K562 (cell line): ENCODE measurements around the gene HOXB8. TPM values are rescaled to one million over a fixed set of nuclear protein-coding genes. Genes with fewer than 3 reads are reported as not detected.
A peak's percentile ranks its signal among the peaks of the same experiment; 100 is the strongest.

Experiments used
- ATAC-seq: fragments of 200-7000 bp; cut with Tn5 transposase; 3 replicates; pipeline ENCODE4 v1.9.1; 2020; ENCODE audit warnings: moderate library complexity
- BruUV-seq: library from RNA; stranded (reverse); fragments of 400-500 nt; replicated peaks from 2 replicates; lab custom pipeline; 2021; lab: Mats Ljungman, UMichigan
- CTCF ChIA-PET: fragments of 300-600 bp; formaldehyde crosslinking; extraction: SDS; loops from one replicate; lab custom pipeline; 2021; ENCODE audit warnings: low intra/inter-chr PET ratio; lab: Yijun Ruan, JAX
- POLR2A ChIA-PET: fragments of 300-600, 350-650 bp; sonication (Branson Sonifier 250); formaldehyde crosslinking; extraction: SDS; loops from one replicate; lab custom pipeline; 2021; ENCODE audit warnings: antibody characterized with exemption, inconsistent platforms; lab: Yijun Ruan, JAX
- DNase-seq, 4 experiments: peaks; one replicate each; pipeline versions ENCODE4 v3.0.0 to v3.0.0-alpha.2; 2011 to 2018; ENCODE audit warnings: low spot score in 3 of 4, mixed read lengths in 3 of 4; ENCODE audit errors: extremely low read depth in 1 of 4
- FAIRE-seq: peaks from 2 replicates; lab custom pipeline; 2011; peaks lifted over from hg19 to GRCh38; lab: Jason Lieb, UNC
- H2AFZ ChIP-seq: 2 replicates; pipeline ENCODE4 v1.6.0; 2011; ENCODE audit warnings: low read depth, low read length, control low read depth, inconsistent platforms
- H3K27ac ChIP-seq: fragments of 200-600 bp; 3 replicates; pipeline ENCODE4 v1.8.0; 2011; ENCODE audit warnings: low read depth, mild to moderate bottlenecking, control low read depth, inconsistent platforms, low read length, moderate library complexity, mixed read lengths; ENCODE audit errors: extremely low read depth
- H3K27me3 ChIP-seq, 2 experiments: fragments of 300-600 bp in 1 of 2; 2 replicates in 1 of 2; 3 replicates in 1 of 2; pipeline versions ENCODE4 v1.6.0 to v1.8.0; 2011; ENCODE audit warnings: inconsistent platforms in 2 of 2, low read length in 2 of 2, mild to moderate bottlenecking in 1 of 2, mixed read lengths in 1 of 2, moderate library complexity in 1 of 2; ENCODE audit not compliant: control insufficient read depth in 2 of 2, insufficient read depth in 2 of 2
- H3K36me3 ChIP-seq: fragments of 300-600 bp; 3 replicates; pipeline ENCODE4 v1.8.0; 2011; ENCODE audit warnings: mild to moderate bottlenecking, low read length, inconsistent platforms; ENCODE audit not compliant: control insufficient read depth, insufficient read depth
- H3K4me1 ChIP-seq, 2 experiments: fragments of 200-600 bp in 1 of 2; replicated peaks in 1 of 2; 2 replicates in 1 of 2; 3 replicates in 1 of 2; pipeline versions ENCODE4 v1.5.1 to v1.8.0; 2011; ENCODE audit warnings: inconsistent platforms in 2 of 2, low read length in 2 of 2, mild to moderate bottlenecking in 1 of 2, mixed read lengths in 1 of 2, moderate library complexity in 1 of 2; ENCODE audit not compliant: control insufficient read depth in 2 of 2, insufficient read depth in 2 of 2
- H3K4me2 ChIP-seq: 2 replicates; pipeline ENCODE4 v1.6.1; 2011; ENCODE audit warnings: low read length, control low read depth, inconsistent platforms, mixed read lengths; ENCODE audit not compliant: insufficient read depth
- H3K4me3 ChIP-seq: fragments of 200-600 bp; sonication (generic), shearing (Covaris generic); 2 replicates; pipeline ENCODE4 v1.5.1; 2016; ENCODE audit warnings: control low read depth, inconsistent platforms
- H3K79me2 ChIP-seq: fragments of 200-600 bp; 3 replicates; pipeline ENCODE4 v1.8.0; 2011; ENCODE audit warnings: low read length, inconsistent platforms; ENCODE audit not compliant: control insufficient read depth, insufficient read depth
- H3K9ac ChIP-seq, 2 experiments: 2 replicates each; pipeline versions ENCODE4 v1.6.0 to v1.6.1; 2011; ENCODE audit warnings: low read depth in 2 of 2, low read length in 2 of 2, control low read depth in 1 of 2, inconsistent platforms in 1 of 2, mild to moderate bottlenecking in 1 of 2, mixed read lengths in 1 of 2; ENCODE audit not compliant: insufficient read depth in 1 of 2
- H3K9me1 ChIP-seq: one replicate; pipeline ENCODE4 v1.6.0; 2011; ENCODE audit warnings: inconsistent platforms, mild to moderate bottlenecking, low read length, moderate library complexity; ENCODE audit not compliant: control insufficient read depth, insufficient read depth
- H3K9me3 ChIP-seq: replicated peaks from 2 replicates; pipeline ENCODE4 v1.5.1; 2011; ENCODE audit warnings: low read depth, low read length, inconsistent platforms; ENCODE audit not compliant: control insufficient read depth, insufficient read depth
- H4K20me1 ChIP-seq: replicated peaks from 2 replicates; pipeline ENCODE4 v1.6.1; 2011; ENCODE audit warnings: low read length, inconsistent platforms, mixed read lengths; ENCODE audit not compliant: control insufficient read depth, insufficient read depth
- ATF3 ChIP-seq, 2 experiments: fragments of 450-650 bp in 1 of 2; sonication (generic) in 1 of 2; formaldehyde crosslinking in 1 of 2; IDR thresholded peaks in 1 of 2; conservative IDR thresholded peaks in 1 of 2; 2 replicates each; pipeline versions ENCODE4 v1.6.1 to v1.8.1; 2016 to 2023; ENCODE audit warnings: mild to moderate bottlenecking in 2 of 2, moderate library complexity in 2 of 2, inconsistent platforms in 1 of 2, missing genetic modification reagents in 1 of 2
- BCL6 ChIP-seq: fragments of 250-450 bp; sonication (Bioruptor Pico); IDR thresholded peaks from 2 replicates; pipeline ENCODE4 v1.4.0; 2020
- HBP1 ChIP-seq: fragments of 450-650 bp; formaldehyde crosslinking; IDR thresholded peaks from 2 replicates; pipeline ENCODE4 v1.4.0; 2022; ENCODE audit warnings: missing genetic modification characterization
- NRF1 ChIP-seq, 2 experiments: fragments of 450-650 bp; IDR thresholded peaks in 1 of 2; conservative IDR thresholded peaks in 1 of 2; 2 replicates each; pipeline ENCODE4 v1.6.1; 2014; ENCODE audit warnings: mild to moderate bottlenecking in 2 of 2
- POLR2AphosphoS5 ChIP-seq: IDR thresholded peaks from 2 replicates; pipeline ENCODE4 v1.6.1; 2011; ENCODE audit warnings: mild to moderate bottlenecking, low read depth, low read length, moderate library complexity; ENCODE audit not compliant: control insufficient read depth, insufficient read depth
- RBBP5 ChIP-seq: fragments of 200-600 bp; sonication (generic); IDR thresholded peaks from 2 replicates; pipeline ENCODE4 v1.6.1; 2012; ENCODE audit warnings: borderline replicate concordance, mild to moderate bottlenecking, low read length, control low read depth, inconsistent platforms; ENCODE audit not compliant: insufficient read depth, poor library complexity, severe bottlenecking
- RBFOX2 ChIP-seq: fragments of 200-400 bp; formaldehyde crosslinking; IDR thresholded peaks from 2 replicates; pipeline ENCODE4 v1.6.1; 2017; ENCODE audit warnings: low read depth, mild to moderate bottlenecking, low read length, moderate library complexity
- SIN3A ChIP-seq, 2 experiments: fragments of 150-350 bp in 1 of 2; IDR thresholded peaks; 2 replicates each; pipeline ENCODE4 v1.6.1; 2011 to 2016; ENCODE audit warnings: borderline replicate concordance in 2 of 2, low read depth in 2 of 2, low read length in 2 of 2, mild to moderate bottlenecking in 2 of 2, moderate library complexity in 2 of 2; ENCODE audit not compliant: control insufficient read depth in 1 of 2
- SREBF2 ChIP-seq: sonication (generic); formaldehyde crosslinking; IDR thresholded peaks from 2 replicates; pipeline ENCODE4 v1.4.0; 2020; ENCODE audit warnings: mild to moderate bottlenecking, missing genetic modification reagents
- SRSF3 ChIP-seq: fragments of 200-400 bp; formaldehyde crosslinking; IDR thresholded peaks from 2 replicates; pipeline ENCODE4 v1.6.1; 2016; ENCODE audit warnings: mild to moderate bottlenecking, low read length, moderate library complexity; ENCODE audit not compliant: insufficient read depth
- SUPT5H ChIP-seq: fragments of 450-650 bp; IDR thresholded peaks from 2 replicates; pipeline ENCODE4 v1.6.1; 2016
- TAF9B ChIP-seq: fragments of 450-650 bp; IDR thresholded peaks from 2 replicates; pipeline ENCODE4 v1.6.1; 2018; ENCODE audit warnings: mild to moderate bottlenecking; ENCODE audit not compliant: partially characterized antibody
- THRB ChIP-seq: fragments of 450-650 bp; formaldehyde crosslinking; conservative IDR thresholded peaks from 2 replicates; pipeline ENCODE4 v1.4.0; 2022; ENCODE audit warnings: mild to moderate bottlenecking, missing genetic modification characterization
- ZNF134 ChIP-seq: fragments of 250-450 bp; sonication (Bioruptor Pico); conservative IDR thresholded peaks from 2 replicates; pipeline ENCODE4 v1.4.0; 2020
- ZNF175 ChIP-seq: fragments of 200-800 bp; sonication (Bioruptor generic); IDR thresholded peaks from 2 replicates; pipeline ENCODE4 v1.6.1; 2016; ENCODE audit warnings: low read depth, mild to moderate bottlenecking, missing genetic modification characterization, missing compliant biosample characterization
- ZNF57 ChIP-seq: fragments of 450-650 bp; formaldehyde crosslinking; IDR thresholded peaks from 2 replicates; pipeline ENCODE4 v1.4.0; 2020; ENCODE audit warnings: mild to moderate bottlenecking, moderate library complexity
- ZNF717 ChIP-seq: fragments of 250-450 bp; sonication (Bioruptor Pico); IDR thresholded peaks from 2 replicates; pipeline ENCODE4 v1.5.0; 2021
- WGBS: fragments of 100-300 bp; shearing (Covaris generic); methylation state at CpG from one replicate; pipeline ENCODE4 v1.1.6; 2016; ENCODE audit warnings: low coverage, mixed read lengths; ENCODE audit not compliant: insufficient coverage; ENCODE audit errors: missing lambda C conversion rate; 5-methylcytosine and 5-hydroxymethylcytosine counted together
- in situ Hi-C: fragments of 300-500 bp; cut with MboI; formaldehyde crosslinking; loops from 4 replicates; pipeline ENCODE4 v1.15.0; 2018; ENCODE audit warnings: inconsistent platforms, mixed read lengths
- intact Hi-C: fragments of 100-400 bp; cut with micrococcal nuclease; formaldehyde crosslinking; loops from 2 replicates; pipeline ENCODE4 v1.14.2; 2022
- polyA plus RNA-seq, 8 experiments: library from polyadenylated mRNA; depleted of rRNA in 4 of 8; stranded (reverse) in 5 of 8; unstranded in 3 of 8; fragments of >200 nt; fragmentation: Nextera tagmentation in 2 of 8; fragmentation: Illumina TruSeq in 1 of 8; extraction: Ambion mirVana in 2 of 8; extraction: Trizol in 1 of 8; gene quantifications; 2 replicates each; pipeline versions ENCODE4 v1.2.1 to v1.2.3, GENCODE V29; 2011 to 2014; ENCODE audit warnings: inconsistent platforms in 1 of 8, missing spikeins in 1 of 8
- total RNA-seq, 7 experiments: library from RNA; depleted of rRNA in 6 of 7; stranded (reverse); fragments of >200 nt in 6 of 7; fragmentation: Illumina TruSeq in 2 of 7; extraction: Trizol in 2 of 7; gene quantifications; 2 replicates each; pipeline versions ENCODE4 v1.2.1 to v1.2.3, GENCODE V29; 2011 to 2021; ENCODE audit warnings: low replicate concordance in 1 of 7

The HOXB8 gene
- total and polyA plus RNA-seq, 9 of the 15 experiments (the other 6 are each of a cell fraction or from before 2014, with no cell fraction given), result 0.52 to 23.8 (median 3.6) TPM

GRCh38 chr17:48620461-48621139, 5.5 kb upstream of the HOXB8 start:
- Histone ChIP-seq H4K20me1 (peaks cover 51% of the 10 kb centered on the region), H3K79me2 (peaks cover 81% of the 10 kb centered on the region), H3K9ac (peak overlapping the region; percentile 32 to 41; a peak in 2 of 4 replicates), H3K9me3 (no peaks in the 10 kb centered on the region), H3K9me1 (no peaks in the 10 kb centered on the region), H3K4me2 (peak overlapping the region; percentile 50), H3K27ac (peak overlapping the region; percentile 72; the same call in 2 of the 3 replicates), H3K36me3 (peaks cover 49% of the 10 kb centered on the region), H2AFZ (no peak overlapping the region), H3K27me3 (no peaks in the 10 kb centered on the region), H3K4me3 (no peak overlapping the region), H3K4me1 (peaks cover 50 to 55% of the 10 kb centered on the region in 2 experiments; a peak in 4 of 5 replicates)
- ChIA-PET CTCF (interaction anchor here (0.6 kb wide), 1 partner anchor 467 kb away, joined by 4 read pairs; no protein-coding TSS in a partner anchor), POLR2A (interaction anchor here (0.5 to 1.5 kb wide), 12 partner anchors 8 to 779 kb away, joined by 3 to 5 read pairs (median 3); partner anchors contain the start of gene SCRN2)
- in situ Hi-C loops (loop anchor here (10.0 kb wide), 1 partner anchor 586 kb away; the partner anchor contains the start of gene COPZ2), intact Hi-C loops (no loop called here)
- ATAC-seq (peak; percentile 20), DNase-seq (no peak), FAIRE-seq (no peak)
- 46% methylated on average over 2 of the region's 6 CpGs for WGBS
- no TSS peak for BruUV-seq
- no peak for TF ChIP-seq ZNF175 (CRISPR knock-in tag)
- peak; percentile 32; the same call in 1 of the 2 replicates for TF ChIP-seq ATF3 (IDR thresholded peaks at IDR 0.05)
- TF ChIP-seq ATF3 (CRISPR knock-in tag; conservative IDR thresholded peaks at IDR 0.05), result no peak
- peak; percentile 28; the same call in 1 of the 2 replicates for TF ChIP-seq ZNF717
- no peak for TF ChIP-seq TAF9B
- TF ChIP-seq THRB (CRISPR knock-in tag), result 0 out of 2 replicates have a peak, but pooled peaks have one; percentile 6
- TF ChIP-seq BCL6, result no peak
- peak in 1 of 2 experiments; percentile 2; a peak in 1 of 4 replicates for TF ChIP-seq SIN3A (IDR thresholded peaks at IDR 0.05; ENCODE audit: borderline replicate concordance in 2 of 2, control insufficient read depth in 1 of 2, low read depth in 2 of 2, low read length in 2 of 2)
- TF ChIP-seq ZNF57 (CRISPR knock-in tag), result 0 out of 2 replicates have a peak, but pooled peaks have one; percentile 42
- TF ChIP-seq POLR2AphosphoS5, result 0 out of 2 replicates have a peak, but pooled peaks have one; percentile 3
- peak; percentile 58; the same call in 1 of the 2 replicates for TF ChIP-seq HBP1 (CRISPR knock-in tag)
- TF ChIP-seq RBBP5, result peak; percentile 11
- TF ChIP-seq SREBF2 (CRISPR knock-in tag), result no peak
- TF ChIP-seq NRF1 (conservative IDR thresholded peaks at IDR 0.05 in 1 of 2, IDR thresholded peaks at IDR 0.05 in 1 of 2), result no peak
- peak; percentile 46; the same call in 1 of the 2 replicates for TF ChIP-seq RBFOX2
- TF ChIP-seq ZNF134 (CRISPR knock-in tag), result no peak
- TF ChIP-seq SUPT5H, result peak; percentile 51; the same call in 1 of the 2 replicates
- no peak for TF ChIP-seq SRSF3
